Astrocyte of the spinal cord (primary cell): ENCODE data around the gene DCUN1D4.

Experiments used
- DNase-seq: peaks from one replicate; pipeline ENCODE4 v3.0.0; 2011; ENCODE audit warnings: low read depth, low spot score
- H3K4me3 ChIP-seq: 2 replicates; pipeline ENCODE4 v1.5.1; 2011; ENCODE audit warnings: low read depth, mild to moderate bottlenecking, low read length, moderate library complexity
- in situ Hi-C: cut with HindIII; loops from 2 replicates; pipeline ENCODE4 v1.10.0; 2017; ENCODE audit warnings: low sequenced_read_pairs
- TF ChIP-seq, protein P1 (sequence below): IDR thresholded peaks from 2 replicates; pipeline ENCODE4 v1.5.1; 2012; ENCODE audit warnings: low read depth, mild to moderate bottlenecking, low read length, inconsistent platforms

DCUN1D4 gene

DNA sequence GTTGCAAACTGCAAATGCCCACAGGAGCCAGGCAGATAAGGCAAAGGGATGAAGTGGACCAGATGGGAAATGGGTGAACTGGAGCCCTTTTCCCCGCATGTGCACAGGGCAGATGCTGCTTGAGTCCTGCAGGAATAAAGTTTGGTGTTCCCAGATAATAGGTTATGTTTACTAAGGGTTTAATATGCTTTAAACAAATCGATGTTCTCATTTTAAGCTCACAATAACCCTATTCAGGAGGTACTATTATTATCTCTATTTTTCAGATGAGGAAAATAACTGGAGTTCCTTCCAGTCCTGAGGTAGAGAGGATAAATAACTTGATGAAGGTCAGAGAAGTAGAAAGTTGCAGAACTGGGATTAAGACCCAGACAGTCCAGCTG is 99.9 kb downstream of the DCUN1D4 start:
- TF ChIP-seq, protein P1, sequence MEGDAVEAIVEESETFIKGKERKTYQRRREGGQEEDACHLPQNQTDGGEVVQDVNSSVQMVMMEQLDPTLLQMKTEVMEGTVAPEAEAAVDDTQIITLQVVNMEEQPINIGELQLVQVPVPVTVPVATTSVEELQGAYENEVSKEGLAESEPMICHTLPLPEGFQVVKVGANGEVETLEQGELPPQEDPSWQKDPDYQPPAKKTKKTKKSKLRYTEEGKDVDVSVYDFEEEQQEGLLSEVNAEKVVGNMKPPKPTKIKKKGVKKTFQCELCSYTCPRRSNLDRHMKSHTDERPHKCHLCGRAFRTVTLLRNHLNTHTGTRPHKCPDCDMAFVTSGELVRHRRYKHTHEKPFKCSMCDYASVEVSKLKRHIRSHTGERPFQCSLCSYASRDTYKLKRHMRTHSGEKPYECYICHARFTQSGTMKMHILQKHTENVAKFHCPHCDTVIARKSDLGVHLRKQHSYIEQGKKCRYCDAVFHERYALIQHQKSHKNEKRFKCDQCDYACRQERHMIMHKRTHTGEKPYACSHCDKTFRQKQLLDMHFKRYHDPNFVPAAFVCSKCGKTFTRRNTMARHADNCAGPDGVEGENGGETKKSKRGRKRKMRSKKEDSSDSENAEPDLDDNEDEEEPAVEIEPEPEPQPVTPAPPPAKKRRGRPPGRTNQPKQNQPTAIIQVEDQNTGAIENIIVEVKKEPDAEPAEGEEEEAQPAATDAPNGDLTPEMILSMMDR = no peak
- no peak for DNase-seq
- no peak overlapping the region for H3K4me3 ChIP-seq
- in situ Hi-C loops = no loop called here

DNA sequence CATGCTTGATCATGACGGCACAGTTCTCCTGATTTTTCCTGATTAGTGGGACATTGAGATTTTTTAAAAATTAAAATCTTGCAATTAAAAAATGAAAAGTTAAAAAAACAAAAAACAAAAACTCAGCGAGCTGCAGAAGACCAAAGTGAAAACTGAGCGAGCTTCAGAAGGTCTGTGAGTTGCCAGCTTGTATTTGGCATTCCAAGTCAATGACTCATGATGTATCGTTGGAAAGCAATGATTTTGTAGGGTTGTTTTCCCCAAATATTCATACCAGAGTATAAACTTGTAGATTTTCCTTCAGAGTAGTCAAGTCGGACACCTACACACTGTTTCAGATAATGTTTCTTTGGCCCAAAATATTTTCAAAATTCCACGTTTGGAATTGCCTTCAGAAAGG is 100.3 kb downstream of the DCUN1D4 start:
- H3K4me3 ChIP-seq = no peak overlapping the region
- DNase-seq = no peak
- TF ChIP-seq, protein P1 = no peak
- in situ Hi-C loops = no loop called here

DNA sequence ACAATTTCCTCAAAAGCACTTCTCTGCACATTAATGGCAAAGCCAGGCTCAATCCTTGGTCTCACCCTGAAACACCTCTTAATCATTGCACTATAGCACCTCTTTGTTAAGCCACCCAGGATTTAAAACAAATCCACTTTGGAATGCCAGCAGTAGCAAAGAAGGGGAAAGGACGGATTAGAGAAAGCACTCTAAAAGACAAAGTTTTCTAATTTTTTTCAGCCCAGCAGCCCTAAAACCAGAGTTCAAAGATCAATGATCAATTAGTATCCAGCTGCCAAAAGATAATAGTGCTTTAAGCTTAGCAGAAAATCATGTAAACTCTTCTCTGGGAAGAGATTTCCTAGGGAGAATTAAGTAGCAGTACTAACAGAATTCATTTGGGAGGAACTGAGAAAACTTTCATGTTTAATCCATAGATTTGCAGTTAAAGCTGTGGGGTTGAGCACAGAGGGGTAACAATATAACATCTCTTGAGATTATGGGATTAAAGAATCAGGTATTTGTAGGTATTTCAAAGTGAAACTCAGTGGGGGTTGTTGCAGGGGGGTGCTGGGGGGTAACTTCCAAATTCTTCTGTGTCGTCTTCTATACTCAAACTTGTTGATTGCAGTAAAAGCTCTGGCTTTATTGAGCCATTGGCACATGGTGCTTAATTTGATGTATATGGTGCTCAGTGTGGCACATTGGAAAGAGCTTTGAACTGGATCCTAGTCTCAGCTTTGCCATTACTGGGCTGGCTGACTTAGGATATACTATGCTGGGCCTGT is 115.4 kb downstream of the DCUN1D4 start:
- TF ChIP-seq, protein P1 = no peak
- no peak overlapping the region for H3K4me3 ChIP-seq
- in situ Hi-C loops = no loop called here
- no peak for DNase-seq

DNA sequence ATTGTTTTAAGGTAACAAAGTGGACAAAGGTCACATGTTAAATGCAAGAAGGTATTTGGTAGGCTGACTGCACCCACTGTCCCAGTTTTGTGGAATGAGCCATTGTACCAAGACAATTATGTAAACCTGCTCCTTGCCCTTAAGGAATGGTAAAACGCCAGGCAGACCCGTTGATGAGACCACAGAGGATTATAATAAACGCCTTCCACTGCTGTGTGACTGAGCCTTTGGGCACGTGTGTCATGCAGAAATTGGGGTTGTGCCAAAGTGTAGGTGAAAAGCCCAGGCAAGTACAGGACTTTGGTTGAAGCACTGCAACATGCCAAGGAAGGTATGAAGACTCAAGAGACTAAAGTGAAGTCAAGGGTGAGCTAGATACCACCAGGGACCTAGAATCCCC is 117.5 kb downstream of the DCUN1D4 start:
- no peak overlapping the region for H3K4me3 ChIP-seq
- in situ Hi-C loops = no loop called here
- no peak for DNase-seq
- TF ChIP-seq, protein P1 = no peak

DNA sequence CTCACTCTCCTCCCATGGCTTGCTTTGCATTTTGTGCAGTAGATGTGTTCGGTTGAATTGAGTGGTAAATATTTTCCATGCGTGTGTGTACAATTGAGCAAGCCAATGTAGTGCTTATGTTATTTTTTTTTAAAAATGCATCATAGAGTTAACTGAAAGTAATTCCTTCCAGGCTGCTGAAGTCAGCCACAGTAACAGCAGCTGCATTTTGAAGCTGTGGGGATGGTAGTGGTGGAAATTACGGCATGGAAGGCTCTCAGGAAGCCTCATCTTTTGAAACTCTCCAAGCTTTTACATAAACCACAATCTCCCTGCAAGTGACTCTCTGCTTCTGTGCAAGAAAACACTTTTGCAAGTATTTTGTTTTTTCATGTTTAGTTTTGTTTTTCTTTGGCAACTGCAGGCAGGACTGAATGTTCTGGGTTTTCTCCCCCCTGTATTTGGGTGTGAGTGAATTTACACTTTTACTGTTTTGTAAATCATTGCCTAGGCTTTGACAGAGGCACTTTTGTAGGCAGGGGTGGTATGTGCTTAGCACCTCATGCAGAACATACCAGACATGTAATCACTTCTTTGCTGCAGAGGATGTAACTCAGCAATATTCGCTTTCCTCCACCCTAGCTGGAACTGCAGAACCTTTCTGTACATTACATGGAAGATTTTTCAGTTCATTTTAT is 121.0 kb downstream of the DCUN1D4 start:
- no peak for DNase-seq
- in situ Hi-C loops = no loop called here
- H3K4me3 ChIP-seq = no peak overlapping the region
- TF ChIP-seq, protein P1 = no peak

DNA sequence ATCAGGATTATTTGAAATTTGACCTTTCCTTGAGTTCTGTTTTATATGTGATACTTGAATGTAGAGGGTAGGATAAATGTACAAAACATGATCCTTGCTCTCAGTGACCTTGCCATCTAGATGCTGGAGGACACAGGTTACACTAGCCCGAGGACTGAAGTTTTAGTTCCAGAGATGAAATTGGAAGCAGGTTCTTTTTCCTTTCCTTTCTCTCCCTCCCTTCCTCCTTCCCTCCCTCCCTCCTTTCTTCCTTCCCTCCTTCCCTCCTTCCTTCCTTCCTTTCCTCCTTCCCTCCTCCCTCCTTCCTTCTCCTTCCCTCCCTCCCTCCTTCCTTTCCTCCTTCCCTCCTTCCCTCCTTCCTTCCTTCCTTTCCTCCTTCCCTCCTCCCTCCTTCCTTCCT is 122.9 kb downstream of the DCUN1D4 start:
- DNase-seq = no peak
- in situ Hi-C loops = no loop called here
- no peak overlapping the region for H3K4me3 ChIP-seq
- TF ChIP-seq, protein P1 = no peak
